Uterus (tissue), 4 donors: ENCODE results near the gene HS6ST1. TPM values are rescaled to one million over a fixed set of nuclear protein-coding genes. Genes with fewer than 3 reads are reported as not detected.

ENCODE experiments used
- DNase-seq, 2 donors: peaks; one replicate each; pipeline ENCODE4 v3.0.0-alpha.2; 2019 to 2020
- H3K27ac ChIP-seq, 2 donors: fragments of 200-600 bp; sonication (generic); 1 replicate in 1 of 2; 2 replicates in 1 of 2; pipeline ENCODE4 v1.5.1; 2016 to 2018
- H3K27me3 ChIP-seq, 2 donors: fragments of 200-600 bp; sonication (generic); one replicate each; pipeline ENCODE4 v1.5.1; 2018 to 2019; ENCODE audit warnings: control low read depth in 1 of 2
- H3K36me3 ChIP-seq, 2 donors: fragments of 200-600 bp; sonication (generic); one replicate each; pipeline ENCODE4 v1.5.1; 2019; ENCODE audit warnings: control low read depth in 1 of 2
- H3K4me1 ChIP-seq, 2 donors: fragments of 200-600 bp; sonication (generic); one replicate each; pipeline ENCODE4 v1.5.1; 2018 to 2019; ENCODE audit warnings: control low read depth in 1 of 2
- H3K4me3 ChIP-seq, 2 donors: fragments of 200-600 bp; sonication (generic); 1 replicate in 1 of 2; 2 replicates in 1 of 2; pipeline ENCODE4 v1.5.1; 2018 to 2019; ENCODE audit warnings: mild to moderate bottlenecking in 1 of 2
- H3K9me3 ChIP-seq, 2 donors: fragments of 200-600 bp; sonication (generic); one replicate each; pipeline ENCODE4 v1.5.1; 2019; ENCODE audit warnings: control low read depth in 1 of 2
- CTCF ChIP-seq, 4 experiments: fragments of 200-600 bp in 2 of 4; fragments of 450-650 bp in 2 of 4; sonication (generic) in 2 of 4; IDR thresholded peaks; one replicate each; pipeline ENCODE4 v1.5.1; 2016 to 2019; ENCODE audit warnings: antibody characterized with exemption in 4 of 4, mild to moderate bottlenecking in 2 of 4, moderate library complexity in 1 of 4
- POLR2A ChIP-seq, 2 donors: fragments of 450-650 bp; IDR thresholded peaks; one replicate each; pipeline ENCODE4 v1.6.1; 2016; ENCODE audit warnings: antibody characterized with exemption in 2 of 2, mild to moderate bottlenecking in 1 of 2, moderate library complexity in 1 of 2
- intact Hi-C: fragments of 100-400 bp; cut with DNase I; formaldehyde crosslinking; loops from one replicate; pipeline ENCODE4 v1.15.1; 2023; ENCODE audit warnings: low total_unique reads
- total RNA-seq, 4 donors: library from RNA; depleted of rRNA in 3 of 4; stranded (reverse); fragments of >200 nt in 3 of 4; gene quantifications; one replicate each; pipeline versions ENCODE4 v1.1.0 to v1.2.4, GENCODE V29; 2014 to 2023
- donor health status: DM: yes; HTN: yes; CAD: no.

HS6ST1 gene
- total RNA-seq, 4 donors from 2014 or later: 22.7 to 198 (median 37.4) TPM

- H3K36me3 ChIP-seq: no peaks in the 10 kb centered on the region
- no peaks in the 10 kb centered on the region for H3K9me3 ChIP-seq
- TF ChIP-seq CTCF (IDR thresholded peaks at IDR 0.05) (no peak), POLR2A (IDR thresholded peaks at IDR 0.05) (no peak)
- no peak for DNase-seq
- H3K4me3 ChIP-seq: no peak overlapping the region
- H3K4me1 ChIP-seq: no peaks in the 10 kb centered on the region
- no peaks in the 10 kb centered on the region for H3K27me3 ChIP-seq
- no peak overlapping the region for H3K27ac ChIP-seq
- intact Hi-C loops: no loop called here
Measured at GRCh38 chr2:128360711-128361110, 42.0 kb upstream of the HS6ST1 start.

- TF ChIP-seq CTCF (IDR thresholded peaks at IDR 0.05): no peak
- no peak for TF ChIP-seq POLR2A (IDR thresholded peaks at IDR 0.05)
- H3K27me3 ChIP-seq: no peaks in the 10 kb centered on the region
- no peaks in the 10 kb centered on the region for H3K36me3 ChIP-seq
- H3K27ac ChIP-seq: no peak overlapping the region
- H3K9me3 ChIP-seq: no peaks in the 10 kb centered on the region
- no peak for DNase-seq
- no peaks in the 10 kb centered on the region for H3K4me1 ChIP-seq
- intact Hi-C loops: no loop called here
- no peak overlapping the region for H3K4me3 ChIP-seq
Measured at GRCh38 chr2:128359841-128360240, 41.2 kb upstream of the HS6ST1 start.

GRCh38 chr2:128358941-128359731 is 40.5 kb upstream of the HS6ST1 start:
- no peaks in the 10 kb centered on the region for H3K4me1 ChIP-seq
- no peaks in the 10 kb centered on the region for H3K27me3 ChIP-seq
- no peaks in the 10 kb centered on the region for H3K36me3 ChIP-seq
- TF ChIP-seq CTCF (IDR thresholded peaks at IDR 0.05) (no peak), POLR2A (IDR thresholded peaks at IDR 0.05) (no peak)
- H3K27ac ChIP-seq: no peak overlapping the region
- DNase-seq: no peak
- intact Hi-C loops: no loop called here
- no peaks in the 10 kb centered on the region for H3K9me3 ChIP-seq
- no peak overlapping the region for H3K4me3 ChIP-seq

DNA sequence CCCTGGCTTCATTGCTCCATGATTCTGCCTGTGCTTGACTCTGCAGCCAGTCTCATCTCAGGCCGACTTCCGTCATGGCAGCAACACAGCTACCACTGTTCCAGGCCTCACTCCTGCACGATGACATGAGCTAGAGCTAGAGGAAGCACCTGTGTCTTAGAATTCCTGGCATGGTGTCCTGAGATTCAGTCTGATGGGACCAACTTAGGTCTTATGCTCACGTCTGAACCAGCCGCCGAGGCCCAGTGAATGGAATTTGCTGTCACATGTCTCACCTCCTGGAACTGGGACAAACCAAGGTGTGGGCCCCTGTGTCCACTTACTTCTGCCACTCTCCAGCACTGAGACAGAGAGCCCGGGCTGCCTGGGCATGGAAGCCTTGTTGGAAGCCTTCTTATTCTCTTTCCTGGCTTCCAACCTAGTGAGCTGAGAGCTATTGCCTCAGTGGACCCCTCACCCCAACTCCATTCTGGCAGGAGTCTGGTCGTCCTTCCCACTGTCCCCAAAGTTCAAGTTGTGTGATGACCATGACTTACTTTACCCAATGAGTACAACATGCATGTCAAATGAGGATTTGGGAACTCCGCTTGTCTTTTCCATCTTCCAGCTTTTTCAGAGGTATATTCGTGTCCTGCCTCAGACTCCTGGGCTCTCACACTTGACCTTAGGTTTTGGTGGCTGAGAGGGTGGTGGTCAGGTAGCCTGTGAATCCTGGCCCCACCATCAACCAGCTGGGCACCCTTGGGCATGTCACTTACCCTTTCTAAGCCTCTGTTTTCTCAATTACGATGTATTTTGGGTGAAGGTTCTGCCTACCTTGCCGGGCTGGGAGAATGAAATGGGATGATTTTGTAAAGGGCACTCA is 39.1 kb upstream of the HS6ST1 start:
- H3K4me3 ChIP-seq: no peak overlapping the region
- H3K9me3 ChIP-seq: no peaks in the 10 kb centered on the region
- no peak for TF ChIP-seq POLR2A (IDR thresholded peaks at IDR 0.05)
- no peak for TF ChIP-seq CTCF (IDR thresholded peaks at IDR 0.05)
- intact Hi-C loops: no loop called here
- no peaks in the 10 kb centered on the region for H3K4me1 ChIP-seq
- H3K36me3 ChIP-seq: no peaks in the 10 kb centered on the region
- H3K27ac ChIP-seq: no peak overlapping the region
- no peak for DNase-seq
- H3K27me3 ChIP-seq: no peaks in the 10 kb centered on the region

GRCh38 chr2:128356127-128356526 is 37.5 kb upstream of the HS6ST1 start:
- no peak for DNase-seq
- intact Hi-C loops: no loop called here
- Histone ChIP-seq H3K36me3 (no peaks in the 10 kb centered on the region), H3K27ac (no peak overlapping the region), H3K4me1 (no peaks in the 10 kb centered on the region), H3K27me3 (no peaks in the 10 kb centered on the region), H3K9me3 (no peaks in the 10 kb centered on the region), H3K4me3 (no peak overlapping the region)
- no peak for TF ChIP-seq CTCF (IDR thresholded peaks at IDR 0.05)
- no peak for TF ChIP-seq POLR2A (IDR thresholded peaks at IDR 0.05)
